Measurements from ENCODE around the gene COL9A3. TPM values are rescaled to one million over a fixed set of nuclear protein-coding genes. Genes with fewer than 3 reads are reported as not detected.

COL9A3 gene
- total RNA-seq = 1 to 10 TPM in 2 of 4 donors, not detected in 2; 2.2 to 2.3 TPM

- TF ChIP-seq, protein P1, sequence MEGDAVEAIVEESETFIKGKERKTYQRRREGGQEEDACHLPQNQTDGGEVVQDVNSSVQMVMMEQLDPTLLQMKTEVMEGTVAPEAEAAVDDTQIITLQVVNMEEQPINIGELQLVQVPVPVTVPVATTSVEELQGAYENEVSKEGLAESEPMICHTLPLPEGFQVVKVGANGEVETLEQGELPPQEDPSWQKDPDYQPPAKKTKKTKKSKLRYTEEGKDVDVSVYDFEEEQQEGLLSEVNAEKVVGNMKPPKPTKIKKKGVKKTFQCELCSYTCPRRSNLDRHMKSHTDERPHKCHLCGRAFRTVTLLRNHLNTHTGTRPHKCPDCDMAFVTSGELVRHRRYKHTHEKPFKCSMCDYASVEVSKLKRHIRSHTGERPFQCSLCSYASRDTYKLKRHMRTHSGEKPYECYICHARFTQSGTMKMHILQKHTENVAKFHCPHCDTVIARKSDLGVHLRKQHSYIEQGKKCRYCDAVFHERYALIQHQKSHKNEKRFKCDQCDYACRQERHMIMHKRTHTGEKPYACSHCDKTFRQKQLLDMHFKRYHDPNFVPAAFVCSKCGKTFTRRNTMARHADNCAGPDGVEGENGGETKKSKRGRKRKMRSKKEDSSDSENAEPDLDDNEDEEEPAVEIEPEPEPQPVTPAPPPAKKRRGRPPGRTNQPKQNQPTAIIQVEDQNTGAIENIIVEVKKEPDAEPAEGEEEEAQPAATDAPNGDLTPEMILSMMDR (IDR thresholded peaks at IDR 0.05) = no peak
- no peak for TF ChIP-seq POLR2A (IDR thresholded peaks at IDR 0.05)
- peaks cover 36 to 62% (median 48%) of the 10 kb centered on the region in 3 donors for H3K4me1 ChIP-seq
- H3K36me3 ChIP-seq = peaks cover 7 to 20% (median 14%) of the 10 kb centered on the region in 3 donors
- WGBS, 2 donors = 60% methylated on average over 1 of the region's 108 CpGs; no CpG with 5 or more reads in 1 of the 2 donors
- no peak for DNase-seq
- H3K27me3 ChIP-seq = peaks cover 10 to 74% (median 26%) of the 10 kb centered on the region in 4 donors
- intact Hi-C loops (cut with DNase I) = no loop called here
- peak within 1 kb of the TSS; percentile 6 to 57 (median 30) for H3K4me3 ChIP-seq
- no peaks in the 10 kb centered on the region for H3K9me3 ChIP-seq
- peak within 1 kb of the TSS in 2 of 4 donors; percentile 13 to 14 for H3K27ac ChIP-seq
Measured at GRCh38 chr20:62816884-62817873, at the start of gene COL9A3. COL9A3 (plus strand) TSS chr20:62817050; CDS start chr20:62817065, 15 bp downstream.

- no peak for DNase-seq
- Histone ChIP-seq H3K9me3 (no peaks in the 10 kb centered on the region), H3K27me3 (peaks cover 0 to 95% (median 0%) of the 10 kb centered on the region in 4 donors), H3K27ac (no peak overlapping the region), H3K4me3 (no peak overlapping the region), H3K4me1 (peaks cover 0 to 19% (median 6%) of the 10 kb centered on the region in 3 donors), H3K36me3 (no peaks in the 10 kb centered on the region)
- 100% methylated on average over 2 of the region's 8 CpGs; no CpG with 5 or more reads in 1 of the 2 donors for WGBS, 2 donors
- TF ChIP-seq, protein P1 (IDR thresholded peaks at IDR 0.05) = no peak
- TF ChIP-seq POLR2A (IDR thresholded peaks at IDR 0.05) = no peak
- intact Hi-C loops (cut with DNase I) = no loop called here
Measured at GRCh38 chr20:62768234-62768546, 48.7 kb upstream of the COL9A3 start.

DNA sequence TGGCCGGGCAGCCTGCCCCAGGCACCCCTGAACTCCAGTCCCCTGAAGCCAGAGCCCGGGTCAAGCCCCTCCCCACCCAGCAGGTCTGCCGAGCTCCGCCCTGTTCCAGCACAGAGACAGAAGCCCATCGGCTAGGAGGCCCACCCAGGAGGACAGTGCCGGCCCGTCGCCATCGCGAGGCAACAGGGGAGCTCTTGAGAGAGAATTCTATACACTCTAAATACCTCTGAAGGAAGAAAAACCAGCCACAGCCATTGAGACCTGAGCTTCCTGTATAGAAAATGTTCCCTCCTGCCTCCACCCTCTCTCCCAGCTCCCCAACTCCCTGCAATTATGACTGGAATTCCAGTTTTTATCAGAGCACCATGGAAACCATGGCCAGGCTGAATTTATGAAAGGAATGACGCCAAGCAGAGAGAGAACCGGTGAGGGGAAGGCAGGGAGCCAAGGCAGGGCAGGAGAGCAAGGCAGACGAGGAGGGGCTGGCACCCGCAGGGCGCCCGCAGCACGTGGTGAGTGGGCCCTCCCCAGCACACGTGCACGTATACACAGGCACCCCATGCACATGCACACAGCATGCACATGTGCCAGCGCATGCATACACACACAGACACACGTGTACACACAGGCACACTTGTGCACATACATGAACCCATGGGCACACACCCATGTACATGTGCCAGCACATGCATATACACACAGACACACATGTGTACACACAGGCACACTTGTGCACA is 48.1 kb upstream of the COL9A3 start:
- TF ChIP-seq, protein P1 (IDR thresholded peaks at IDR 0.05) = no peak
- TF ChIP-seq POLR2A (IDR thresholded peaks at IDR 0.05) = no peak
- Histone ChIP-seq H3K27ac (no peak overlapping the region), H3K27me3 (peaks cover 0 to 95% (median 0%) of the 10 kb centered on the region in 4 donors), H3K9me3 (no peaks in the 10 kb centered on the region), H3K4me3 (no peak overlapping the region), H3K36me3 (no peaks in the 10 kb centered on the region), H3K4me1 (peaks cover 3 to 24% (median 12%) of the 10 kb centered on the region in 3 donors)
- 52 to 61% methylated on average over 2 to 9 of the region's 21 CpGs for WGBS, 2 donors
- intact Hi-C loops (cut with DNase I) = no loop called here
- DNase-seq = no peak

GRCh38 chr20:62769346-62770071 is 47.3 kb upstream of the COL9A3 start:
- Histone ChIP-seq H3K4me1 (peaks cover 3 to 32% (median 17%) of the 10 kb centered on the region in 3 donors), H3K9me3 (no peaks in the 10 kb centered on the region), H3K36me3 (no peaks in the 10 kb centered on the region), H3K4me3 (no peak overlapping the region), H3K27ac (no peak overlapping the region), H3K27me3 (peaks cover 0 to 94% (median 0%) of the 10 kb centered on the region in 4 donors)
- intact Hi-C loops (cut with DNase I) = no loop called here
- TF ChIP-seq POLR2A (IDR thresholded peaks at IDR 0.05) = no peak
- TF ChIP-seq, protein P1 (IDR thresholded peaks at IDR 0.05) = no peak
- 88 to 94% methylated on average over 3 to 4 of the region's 16 CpGs for WGBS, 2 donors
- DNase-seq = no peak
